ENCODE measurements around the gene MYO1E.

The MYO1E gene

GRCh38 chr15:59273234-59273633 is 99.4 kb downstream of the MYO1E start:
- ChIA-PET POLR2A (no interaction called here), CTCF (interaction anchor here (1.0 to 1.4 kb wide), 4 partner anchors 10 to 26 kb away, joined by 3 to 5 read pairs (median 4); no protein-coding TSS in a partner anchor)
- Histone ChIP-seq H3K4me3 (ENCODE audit: control insufficient read depth in 1 of 7, extremely low read depth in 1 of 7, insufficient read depth in 4 of 7, low read depth in 2 of 7, low read length in 6 of 7) (no peak overlapping the region), H3K27ac (ENCODE audit: insufficient read depth in 1 of 2, low read depth in 1 of 2, low read length in 2 of 2, poor library complexity in 1 of 2, severe bottlenecking in 2 of 2) (no peak overlapping the region), H3K9me3 (ENCODE audit: control extremely low read depth in 1 of 5, control insufficient read depth in 4 of 5, insufficient read depth in 2 of 5, low read depth in 1 of 5, low read length in 4 of 5) (no peaks in the 10 kb centered on the region), H3K4me1 (ENCODE audit: control extremely low read depth in 1 of 4, control insufficient read depth in 4 of 4, insufficient read depth in 4 of 4, low read length in 3 of 4) (peaks cover 0 to 28% (median 7%) of the 10 kb centered on the region in 4 experiments), H3K36me3 (ENCODE audit: control insufficient read depth in 4 of 4, insufficient read depth in 4 of 4, low read length in 3 of 4) (no peaks in the 10 kb centered on the region), H3K27me3 (replicated peaks in 2 of 5; ENCODE audit: control insufficient read depth in 4 of 5, insufficient read depth in 5 of 5, low read length in 4 of 5) (no peaks in the 10 kb centered on the region)
- DNase-seq = no peak
- WGBS (ENCODE audit: insufficient coverage) = 100% methylated on average over 2 of the region's 4 CpGs

GRCh38 chr15:59271595-59272201 is 101.0 kb downstream of the MYO1E start:
- H3K4me3 ChIP-seq (ENCODE audit: control insufficient read depth in 1 of 7, extremely low read depth in 1 of 7, insufficient read depth in 4 of 7, low read depth in 2 of 7, low read length in 6 of 7) = no peak overlapping the region
- 100% methylated on average over 2 of the region's 7 CpGs for WGBS (ENCODE audit: insufficient coverage)
- no peaks in the 10 kb centered on the region for H3K27me3 ChIP-seq (replicated peaks in 2 of 5; ENCODE audit: control insufficient read depth in 4 of 5, insufficient read depth in 5 of 5, low read length in 4 of 5)
- DNase-seq = no peak
- peaks cover 0 to 28% (median 7%) of the 10 kb centered on the region in 4 experiments for H3K4me1 ChIP-seq (ENCODE audit: control extremely low read depth in 1 of 4, control insufficient read depth in 4 of 4, insufficient read depth in 4 of 4, low read length in 3 of 4)
- no peak overlapping the region for H3K27ac ChIP-seq (ENCODE audit: insufficient read depth in 1 of 2, low read depth in 1 of 2, low read length in 2 of 2, poor library complexity in 1 of 2, severe bottlenecking in 2 of 2)
- no peaks in the 10 kb centered on the region for H3K36me3 ChIP-seq (ENCODE audit: control insufficient read depth in 4 of 4, insufficient read depth in 4 of 4, low read length in 3 of 4)
- H3K9me3 ChIP-seq (ENCODE audit: control extremely low read depth in 1 of 5, control insufficient read depth in 4 of 5, insufficient read depth in 2 of 5, low read depth in 1 of 5, low read length in 4 of 5) = no peaks in the 10 kb centered on the region
- POLR2A ChIA-PET = no interaction called here
- CTCF ChIA-PET = interaction anchor here (1.2 kb wide), 1 partner anchor 24 kb away, joined by 4 read pairs; no protein-coding TSS in a partner anchor

GRCh38 chr15:59268852-59269407 is 103.7 kb downstream of the MYO1E start:
- Histone ChIP-seq H3K4me1 (ENCODE audit: control extremely low read depth in 1 of 4, control insufficient read depth in 4 of 4, insufficient read depth in 4 of 4, low read length in 3 of 4) (peaks cover 0 to 15% (median 1%) of the 10 kb centered on the region in 4 experiments), H3K9me3 (ENCODE audit: control extremely low read depth in 1 of 5, control insufficient read depth in 4 of 5, insufficient read depth in 2 of 5, low read depth in 1 of 5, low read length in 4 of 5) (no peaks in the 10 kb centered on the region), H3K36me3 (ENCODE audit: control insufficient read depth in 4 of 4, insufficient read depth in 4 of 4, low read length in 3 of 4) (no peaks in the 10 kb centered on the region), H3K27me3 (replicated peaks in 2 of 5; ENCODE audit: control insufficient read depth in 4 of 5, insufficient read depth in 5 of 5, low read length in 4 of 5) (no peaks in the 10 kb centered on the region), H3K27ac (ENCODE audit: insufficient read depth in 1 of 2, low read depth in 1 of 2, low read length in 2 of 2, poor library complexity in 1 of 2, severe bottlenecking in 2 of 2) (no peak overlapping the region), H3K4me3 (ENCODE audit: control insufficient read depth in 1 of 7, extremely low read depth in 1 of 7, insufficient read depth in 4 of 7, low read depth in 2 of 7, low read length in 6 of 7) (no peak overlapping the region)
- 100% methylated on average over 8 of the region's 10 CpGs for whole genome bisulfite sequencing (ENCODE audit: insufficient coverage)
- ChIA-PET POLR2A (no interaction called here), CTCF (interaction anchor here (0.9 kb wide), 1 partner anchor 22 kb away, joined by 3 read pairs; no protein-coding TSS in a partner anchor)
- no peak for DNase-seq

GRCh38 chr15:59268168-59268851 is 104.4 kb downstream of the MYO1E start:
- H3K27ac ChIP-seq (ENCODE audit: insufficient read depth in 1 of 2, low read depth in 1 of 2, low read length in 2 of 2, poor library complexity in 1 of 2, severe bottlenecking in 2 of 2) = no peak overlapping the region
- CTCF ChIA-PET = interaction anchor here (0.9 kb wide), 1 partner anchor 21 kb away, joined by 3 read pairs; no protein-coding TSS in a partner anchor
- 100% methylated on average over 3 of the region's 3 CpGs for WGBS (ENCODE audit: insufficient coverage)
- POLR2A ChIA-PET = interaction anchor here (0.5 kb wide), 1 partner anchor 32 kb away, joined by 3 read pairs; no protein-coding TSS in a partner anchor
- H3K9me3 ChIP-seq (ENCODE audit: control extremely low read depth in 1 of 5, control insufficient read depth in 4 of 5, insufficient read depth in 2 of 5, low read depth in 1 of 5, low read length in 4 of 5) = no peaks in the 10 kb centered on the region
- peaks cover 0 to 9% (median under 1%) of the 10 kb centered on the region in 4 experiments for H3K4me1 ChIP-seq (ENCODE audit: control extremely low read depth in 1 of 4, control insufficient read depth in 4 of 4, insufficient read depth in 4 of 4, low read length in 3 of 4)
- H3K36me3 ChIP-seq (ENCODE audit: control insufficient read depth in 4 of 4, insufficient read depth in 4 of 4, low read length in 3 of 4) = no peaks in the 10 kb centered on the region
- H3K27me3 ChIP-seq (replicated peaks in 2 of 5; ENCODE audit: control insufficient read depth in 4 of 5, insufficient read depth in 5 of 5, low read length in 4 of 5) = no peaks in the 10 kb centered on the region
- H3K4me3 ChIP-seq (ENCODE audit: control insufficient read depth in 1 of 7, extremely low read depth in 1 of 7, insufficient read depth in 4 of 7, low read depth in 2 of 7, low read length in 6 of 7) = no peak overlapping the region
- no peak for DNase-seq

- Histone ChIP-seq H3K36me3 (ENCODE audit: control insufficient read depth in 4 of 4, insufficient read depth in 4 of 4, low read length in 3 of 4) (no peaks in the 10 kb centered on the region), H3K27me3 (replicated peaks in 2 of 5; ENCODE audit: control insufficient read depth in 4 of 5, insufficient read depth in 5 of 5, low read length in 4 of 5) (no peaks in the 10 kb centered on the region), H3K4me1 (ENCODE audit: control extremely low read depth in 1 of 4, control insufficient read depth in 4 of 4, insufficient read depth in 4 of 4, low read length in 3 of 4) (no peaks in the 10 kb centered on the region), H3K4me3 (ENCODE audit: control insufficient read depth in 1 of 7, extremely low read depth in 1 of 7, insufficient read depth in 4 of 7, low read depth in 2 of 7, low read length in 6 of 7) (no peak overlapping the region), H3K27ac (ENCODE audit: insufficient read depth in 1 of 2, low read depth in 1 of 2, low read length in 2 of 2, poor library complexity in 1 of 2, severe bottlenecking in 2 of 2) (no peak overlapping the region), H3K9me3 (ENCODE audit: control extremely low read depth in 1 of 5, control insufficient read depth in 4 of 5, insufficient read depth in 2 of 5, low read depth in 1 of 5, low read length in 4 of 5) (no peaks in the 10 kb centered on the region)
- DNase-seq = no peak
- ChIA-PET POLR2A (no interaction called here), CTCF (interaction anchor here (1.3 kb wide), 1 partner anchor 19 kb away, joined by 4 read pairs; no protein-coding TSS in a partner anchor)
- WGBS (ENCODE audit: insufficient coverage) = 100% methylated on average over 2 of the region's 5 CpGs
These were observed 106.6 kb downstream of the MYO1E start for GRCh38 chr15:59266028-59266427.

- ChIA-PET CTCF (no interaction called here), POLR2A (no interaction called here)
- no peak overlapping the region for H3K27ac ChIP-seq (ENCODE audit: insufficient read depth in 1 of 2, low read depth in 1 of 2, low read length in 2 of 2, poor library complexity in 1 of 2, severe bottlenecking in 2 of 2)
- H3K4me1 ChIP-seq (ENCODE audit: control extremely low read depth in 1 of 4, control insufficient read depth in 4 of 4, insufficient read depth in 4 of 4, low read length in 3 of 4) = no peaks in the 10 kb centered on the region
- no peaks in the 10 kb centered on the region for H3K36me3 ChIP-seq (ENCODE audit: control insufficient read depth in 4 of 4, insufficient read depth in 4 of 4, low read length in 3 of 4)
- no peak overlapping the region for H3K4me3 ChIP-seq (ENCODE audit: control insufficient read depth in 1 of 7, extremely low read depth in 1 of 7, insufficient read depth in 4 of 7, low read depth in 2 of 7, low read length in 6 of 7)
- WGBS (ENCODE audit: insufficient coverage) = 100% methylated on average over 3 of the region's 7 CpGs
- no peak for DNase-seq
- H3K27me3 ChIP-seq (replicated peaks in 2 of 5; ENCODE audit: control insufficient read depth in 4 of 5, insufficient read depth in 5 of 5, low read length in 4 of 5) = no peaks in the 10 kb centered on the region
- H3K9me3 ChIP-seq (ENCODE audit: control extremely low read depth in 1 of 5, control insufficient read depth in 4 of 5, insufficient read depth in 2 of 5, low read depth in 1 of 5, low read length in 4 of 5) = no peaks in the 10 kb centered on the region
These were observed 110.4 kb downstream of the MYO1E start for GRCh38 chr15:59262316-59262715.

GRCh38 chr15:59260090-59260489 is 112.6 kb downstream of the MYO1E start:
- H3K4me3 ChIP-seq (ENCODE audit: control insufficient read depth in 1 of 7, extremely low read depth in 1 of 7, insufficient read depth in 4 of 7, low read depth in 2 of 7, low read length in 6 of 7) = no peak overlapping the region
- no peak overlapping the region for H3K27ac ChIP-seq (ENCODE audit: insufficient read depth in 1 of 2, low read depth in 1 of 2, low read length in 2 of 2, poor library complexity in 1 of 2, severe bottlenecking in 2 of 2)
- DNase-seq = no peak
- no peaks in the 10 kb centered on the region for H3K4me1 ChIP-seq (ENCODE audit: control extremely low read depth in 1 of 4, control insufficient read depth in 4 of 4, insufficient read depth in 4 of 4, low read length in 3 of 4)
- ChIA-PET POLR2A (no interaction called here), CTCF (no interaction called here)
- H3K27me3 ChIP-seq (replicated peaks in 2 of 5; ENCODE audit: control insufficient read depth in 4 of 5, insufficient read depth in 5 of 5, low read length in 4 of 5) = no peaks in the 10 kb centered on the region
- no peaks in the 10 kb centered on the region for H3K9me3 ChIP-seq (ENCODE audit: control extremely low read depth in 1 of 5, control insufficient read depth in 4 of 5, insufficient read depth in 2 of 5, low read depth in 1 of 5, low read length in 4 of 5)
- H3K36me3 ChIP-seq (ENCODE audit: control insufficient read depth in 4 of 4, insufficient read depth in 4 of 4, low read length in 3 of 4) = peaks cover 0 to 2% (median 0%) of the 10 kb centered on the region in 4 experiments
- 100% methylated on average over 6 of the region's 6 CpGs for whole genome bisulfite sequencing (ENCODE audit: insufficient coverage)
